Esophagus squamous epithelium (tissue), 4 donors: ENCODE results near the gene BCL6.

Experiments used
- CTCF ChIP-seq, 6 experiments: fragments of 450-650 bp in 4 of 6; fragments of 200-600 bp in 2 of 6; sonication (generic) in 2 of 6; IDR thresholded peaks; one replicate each; pipeline ENCODE4 v1.5.1; 2016 to 2019; ENCODE audit warnings: antibody characterized with exemption in 6 of 6, mild to moderate bottlenecking in 4 of 6, moderate library complexity in 4 of 6
- POLR2A ChIP-seq, 4 donors: fragments of 450-650 bp; IDR thresholded peaks; one replicate each; pipeline ENCODE4 v1.6.1; 2017; ENCODE audit warnings: antibody characterized with exemption in 4 of 4, mild to moderate bottlenecking in 4 of 4, moderate library complexity in 3 of 4

- TF ChIP-seq CTCF (IDR thresholded peaks at IDR 0.05): no peak
- TF ChIP-seq POLR2A (IDR thresholded peaks at IDR 0.05): no peak
These were observed 14.3 kb upstream of the BCL6 start for GRCh38 chr3:187759601-187760000.
